OCI-M2 (cell line): ENCODE measurements around the gene RNU1-4.
"Not testable (repeated sequence)": the region's sequence is repeated elsewhere in the genome, so short reads cannot be mapped to it uniquely, and the experiment has no call there.

ENCODE experiments used
- DNase-seq: peaks from one replicate; lab custom pipeline; 2025; ENCODE audit not compliant: unreplicated experiment; lab: John Stamatoyannopoulos, UW

Gene RNU1-4

GRCh38 chr1:16725439-16726245 lies 14.7 kb upstream of the RNU1-4 start:
- DNase-seq = not testable (repeated sequence)

GRCh38 chr1:16727190-16728111 lies 12.9 kb upstream of the RNU1-4 start:
- DNase-seq = no peak

DNA sequence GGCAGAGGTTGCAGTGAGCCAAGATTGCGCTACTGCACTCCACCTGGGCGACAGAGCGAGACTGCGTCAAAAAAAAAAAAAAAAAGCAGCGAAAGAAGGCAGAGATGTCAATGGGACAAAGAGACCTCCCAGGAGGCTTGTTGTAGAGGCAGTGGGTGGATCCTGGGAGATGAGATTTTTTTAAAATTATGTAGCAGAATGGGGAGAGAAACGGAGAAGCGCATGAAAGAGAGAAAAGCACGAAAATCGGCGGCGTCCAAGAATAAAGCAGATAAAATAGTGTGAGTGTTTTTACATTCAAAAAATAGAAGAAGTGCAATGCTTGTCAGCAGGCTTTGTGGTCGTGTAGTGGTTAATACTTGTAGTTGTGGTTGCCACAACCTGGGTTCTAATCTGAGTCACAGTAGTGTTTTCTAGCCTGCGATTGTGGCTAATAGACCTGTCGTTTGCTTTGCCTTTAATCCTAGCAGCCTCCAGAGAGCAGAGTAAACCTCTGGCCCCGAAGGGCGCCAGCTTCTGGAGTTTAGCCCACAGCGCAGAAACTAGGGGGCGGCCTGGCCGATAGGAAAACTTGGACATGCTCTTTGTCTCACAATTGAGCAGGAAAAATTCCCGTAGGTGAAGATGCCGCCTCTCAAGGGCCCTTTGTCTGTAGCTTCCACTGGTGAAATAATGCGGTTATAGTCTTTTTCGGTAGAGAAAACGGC lies 11.9 kb upstream of the RNU1-4 start:
- DNase-seq = not testable (repeated sequence)

GRCh38 chr1:16732254-16732896 lies 7.9 kb upstream of the RNU1-4 start:
- DNase-seq = not testable (repeated sequence)

DNA sequence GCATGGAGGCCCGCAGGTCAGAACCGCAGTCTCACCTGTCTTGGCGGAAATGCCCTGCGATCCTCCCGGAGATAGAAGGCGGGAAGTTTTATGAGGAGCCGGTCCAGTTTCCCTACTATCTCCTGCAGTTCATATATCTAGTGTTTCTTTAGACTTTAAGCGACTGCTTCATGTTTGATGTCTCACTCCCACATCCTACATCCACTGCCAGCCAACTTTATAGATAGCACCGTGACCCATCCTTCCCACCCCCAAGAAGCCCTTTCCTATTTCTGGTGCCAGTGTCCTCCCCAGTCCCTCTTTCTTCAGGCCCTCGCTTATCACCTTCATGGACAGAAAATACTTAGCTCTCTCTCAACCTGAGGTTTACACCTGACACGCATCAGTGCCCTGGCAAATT lies 914 bp downstream of the RNU1-4 start:
- DNase-seq = not testable (repeated sequence)

- not testable (repeated sequence) for DNase-seq
Observed at GRCh38 chr1:16747660-16748059, 7.3 kb downstream of the RNU1-4 start.

GRCh38 chr1:16748710-16749109 lies 8.4 kb downstream of the RNU1-4 start:
- DNase-seq = not testable (repeated sequence)

GRCh38 chr1:16749910-16750888 lies 9.9 kb downstream of the RNU1-4 start:
- DNase-seq = not testable (repeated sequence)

DNA sequence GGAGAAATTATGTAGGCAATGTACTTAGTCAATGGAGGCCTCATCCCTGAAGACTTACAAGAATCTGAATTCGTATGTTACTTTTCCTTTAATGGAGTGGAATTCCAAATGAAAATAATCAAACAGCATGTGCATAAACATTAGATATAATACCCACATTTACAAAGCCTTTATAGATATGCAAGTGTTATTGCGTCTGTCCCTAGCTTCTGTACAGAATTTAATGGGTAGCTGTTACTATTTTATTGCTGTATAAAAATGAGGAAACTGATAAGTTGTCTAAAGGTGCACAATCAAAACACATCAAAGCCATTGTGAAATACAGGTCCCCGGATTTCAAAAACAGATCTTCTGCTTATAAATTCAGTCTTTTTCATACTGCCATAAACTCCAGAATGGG lies 12.5 kb downstream of the RNU1-4 start:
- DNase-seq = not testable (repeated sequence)

DNA sequence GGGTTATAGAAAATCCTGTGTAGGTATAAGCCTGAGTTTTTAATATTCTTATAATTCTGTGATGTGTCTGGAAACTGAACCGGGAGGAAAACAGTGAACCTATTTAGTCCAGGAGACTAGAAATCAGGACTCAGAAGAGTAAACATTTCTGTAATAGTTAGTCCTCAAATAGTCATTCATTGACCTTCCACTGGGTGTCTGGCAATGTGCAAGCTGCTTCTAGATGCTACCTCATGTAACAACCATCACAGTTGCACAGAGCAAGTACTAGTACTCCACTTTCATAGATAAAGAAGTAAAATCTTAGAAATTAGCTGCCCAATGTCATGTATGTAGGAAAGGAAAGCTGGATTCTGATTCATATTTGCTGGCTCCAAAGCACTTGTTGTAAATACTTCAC lies 15.1 kb downstream of the RNU1-4 start:
- DNase-seq = not testable (repeated sequence)

DNA sequence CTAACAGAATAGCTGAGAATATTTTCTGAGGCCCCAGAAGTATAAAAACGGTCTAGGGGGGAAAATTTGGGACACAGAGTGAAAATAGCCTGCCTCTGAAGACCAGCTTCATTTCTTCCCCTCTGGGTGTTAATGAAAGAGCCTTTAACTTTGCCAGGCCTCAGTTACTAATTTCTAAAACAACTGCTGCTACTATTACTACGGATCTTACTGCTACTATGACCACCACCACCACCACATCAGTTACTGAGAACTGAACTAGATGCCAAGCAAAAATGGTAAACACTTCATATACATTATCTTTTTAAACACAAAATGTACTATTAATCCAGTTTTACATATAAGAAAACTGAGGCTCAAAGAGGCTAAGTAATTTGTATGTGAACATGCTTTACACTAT lies 15.6 kb downstream of the RNU1-4 start:
- not testable (repeated sequence) for DNase-seq

DNA sequence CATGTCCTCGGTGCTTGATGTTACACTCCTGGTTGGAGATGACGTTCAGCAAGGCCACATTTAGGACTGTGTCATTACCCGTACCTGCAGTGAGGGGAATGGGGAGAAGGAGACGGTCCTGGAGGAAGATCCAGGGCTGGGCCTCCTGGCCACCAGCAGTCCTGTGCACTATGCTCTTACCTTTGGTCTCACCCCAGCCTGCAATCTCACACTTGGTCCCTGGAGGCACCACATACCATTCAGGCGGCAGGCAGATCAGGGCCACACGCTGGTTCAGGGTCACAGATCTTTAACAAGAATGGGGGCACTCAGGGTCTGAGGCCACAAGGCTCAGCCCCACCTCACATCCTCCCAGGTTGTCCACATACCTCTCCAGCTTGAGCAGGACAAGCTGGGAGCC lies 17.3 kb downstream of the RNU1-4 start:
- not testable (repeated sequence) for DNase-seq

DNA sequence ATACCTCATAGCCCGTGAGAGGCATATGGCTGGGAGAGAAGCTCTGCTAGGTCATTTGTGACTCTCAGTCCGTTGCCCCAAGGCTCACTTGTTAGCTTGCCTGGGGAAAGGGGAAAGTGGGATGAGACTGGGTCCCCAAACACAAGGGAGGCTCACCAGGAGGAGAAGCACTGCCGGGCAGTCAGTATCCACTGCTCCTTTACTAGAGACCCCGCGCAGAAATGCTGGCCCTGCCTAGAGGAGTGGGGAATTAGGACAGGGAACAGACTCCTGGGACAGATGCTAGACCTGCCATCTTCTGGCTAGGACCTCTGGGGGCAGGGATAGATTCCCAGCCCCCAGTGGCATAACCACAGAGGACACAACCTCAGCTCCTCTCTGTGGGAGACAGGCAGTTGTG lies 17.7 kb downstream of the RNU1-4 start:
- DNase-seq = not testable (repeated sequence)

- not testable (repeated sequence) for DNase-seq
Observed at GRCh38 chr1:16759041-16759493, 18.8 kb downstream of the RNU1-4 start.

DNA sequence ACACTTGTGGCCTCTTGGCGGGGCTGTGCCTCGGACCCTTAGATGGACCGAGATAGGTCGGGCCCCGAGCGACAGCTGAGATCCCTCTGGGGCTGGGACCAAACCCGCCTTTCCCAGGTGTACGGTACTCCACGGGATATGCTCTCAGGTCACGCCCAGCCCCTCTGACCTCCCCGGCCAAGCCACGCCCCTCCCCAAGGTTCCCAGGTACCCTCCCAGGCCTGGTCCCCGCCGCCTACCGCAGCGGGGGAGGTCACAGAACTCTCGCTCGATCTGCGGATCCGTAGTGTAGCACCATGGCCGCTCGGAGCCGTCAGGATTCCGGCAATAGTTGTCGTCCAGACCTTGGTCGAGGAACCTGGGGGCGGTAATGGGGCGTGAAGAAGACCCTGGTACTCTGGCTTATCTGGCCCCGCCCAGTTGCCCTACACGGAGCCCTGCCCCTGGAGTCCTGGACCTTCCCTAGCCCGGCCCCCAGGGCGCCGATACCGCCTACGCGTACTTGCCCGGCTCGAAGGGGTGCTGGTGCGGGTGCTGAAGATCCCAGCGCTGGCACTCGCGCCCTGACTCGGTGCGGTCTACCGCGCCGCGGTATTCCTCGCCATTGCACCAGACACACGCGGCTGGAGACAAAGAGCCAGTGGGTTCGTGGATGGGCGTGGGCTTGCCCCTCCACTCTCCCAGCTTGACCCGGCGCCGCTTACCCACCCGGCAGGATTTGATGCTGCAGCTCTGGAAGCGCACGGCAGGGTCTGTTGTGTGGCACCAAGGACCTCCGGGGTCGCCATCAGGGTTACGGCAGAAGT lies 19.5 kb downstream of the RNU1-4 start:
- not testable (repeated sequence) for DNase-seq

DNA sequence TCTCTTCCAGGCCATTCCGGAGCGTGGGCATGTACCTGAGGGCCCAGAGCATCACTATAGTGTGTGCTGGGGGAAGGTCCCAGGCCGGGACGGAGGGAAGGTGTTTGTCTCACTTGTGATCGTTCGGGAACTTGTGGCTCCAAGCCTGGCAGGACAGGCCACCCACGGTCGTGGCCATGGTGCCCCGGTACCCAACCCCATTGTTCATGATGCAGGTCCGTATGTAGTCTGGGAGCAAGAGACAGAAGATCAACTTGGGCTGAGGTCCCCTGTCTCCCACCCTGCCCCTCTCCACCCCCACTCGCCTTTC lies 20.1 kb downstream of the RNU1-4 start:
- not testable (repeated sequence) for DNase-seq

DNA sequence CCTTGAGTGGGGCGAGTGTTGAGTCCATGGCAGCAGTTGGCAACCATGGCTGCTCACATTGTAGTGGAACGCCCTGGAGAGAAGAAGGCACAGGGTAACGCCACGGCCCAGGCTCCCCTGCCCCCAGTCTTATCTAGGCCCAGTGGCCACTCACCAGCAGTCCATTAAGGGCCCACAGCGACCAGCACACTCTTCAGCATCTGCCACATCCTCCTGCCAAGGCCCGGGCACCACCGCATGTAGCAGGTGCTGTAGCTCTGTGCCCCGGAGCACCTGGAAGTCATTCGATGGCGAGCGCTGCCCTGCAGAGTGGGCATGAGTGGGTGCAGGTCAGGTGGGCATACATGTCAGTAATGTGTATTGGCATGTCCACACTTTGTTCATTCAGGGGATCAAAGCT lies 20.5 kb downstream of the RNU1-4 start:
- DNase-seq = not testable (repeated sequence)

DNA sequence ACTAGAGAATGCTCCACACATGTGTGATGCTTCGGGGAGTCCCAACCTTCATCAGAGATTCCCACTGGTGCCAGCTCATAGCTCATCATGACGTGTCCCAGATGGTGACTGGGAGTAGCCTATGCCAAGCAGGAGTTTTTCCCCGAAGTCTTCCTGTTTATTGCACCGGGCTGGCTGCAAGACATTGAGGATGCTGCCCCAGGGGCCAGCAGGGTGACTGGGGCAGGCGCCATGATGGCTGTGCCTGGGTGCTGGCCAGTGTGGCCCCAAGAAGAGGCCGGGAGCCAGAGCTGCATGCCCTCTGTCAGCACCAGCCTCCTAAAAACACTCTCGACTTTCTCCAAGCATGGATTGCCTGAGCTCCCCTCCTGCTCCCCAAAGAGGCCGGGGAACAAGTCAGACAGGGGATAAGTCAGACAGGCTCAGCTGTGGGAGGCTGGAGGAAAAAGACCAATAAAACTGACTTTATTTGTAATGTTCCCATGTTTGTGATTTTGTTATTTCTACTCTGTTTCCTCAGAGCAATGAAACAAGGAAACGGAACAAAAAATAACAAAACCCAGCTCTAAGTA lies 24.0 kb downstream of the RNU1-4 start:
- DNase-seq = not testable (repeated sequence)
